ENCODE results near the gene EFCAB11.

Gene EFCAB11

GRCh38 chr14:89983375-89983774 lies 28.8 kb upstream of the EFCAB11 start:
- Histone ChIP-seq H3K27me3 (ENCODE audit: low read depth, low read length) (no peaks in the 10 kb centered on the region), H3K4me3 (ENCODE audit: low read depth in 1 of 2, low read length in 2 of 2) (no peak overlapping the region), H3K4me1 (ENCODE audit: control insufficient read depth in 1 of 2, insufficient read depth in 2 of 2, low read length in 2 of 2) (no peaks in the 10 kb centered on the region), H3K27ac (ENCODE audit: low read length) (no peak overlapping the region), H3K9me3 (ENCODE audit: control insufficient read depth in 1 of 2, low read length in 2 of 2) (no peaks in the 10 kb centered on the region), H3K36me3 (ENCODE audit: control insufficient read depth in 1 of 2, insufficient read depth in 2 of 2, low read length in 2 of 2) (peaks cover 34 to 53% of the 10 kb centered on the region in 2 donors)

- no peaks in the 10 kb centered on the region for H3K9me3 ChIP-seq (ENCODE audit: control insufficient read depth in 1 of 2, low read length in 2 of 2)
- H3K36me3 ChIP-seq (ENCODE audit: control insufficient read depth in 1 of 2, insufficient read depth in 2 of 2, low read length in 2 of 2) = peaks cover 17 to 41% of the 10 kb centered on the region in 2 donors
- no peak overlapping the region for H3K4me3 ChIP-seq (ENCODE audit: low read depth in 1 of 2, low read length in 2 of 2)
- H3K27me3 ChIP-seq (ENCODE audit: low read depth, low read length) = no peaks in the 10 kb centered on the region
- no peak overlapping the region for H3K27ac ChIP-seq (ENCODE audit: low read length)
- no peaks in the 10 kb centered on the region for H3K4me1 ChIP-seq (ENCODE audit: control insufficient read depth in 1 of 2, insufficient read depth in 2 of 2, low read length in 2 of 2)
Measured at GRCh38 chr14:89978656-89979055, 24.1 kb upstream of the EFCAB11 start.

- Histone ChIP-seq H3K9me3 (ENCODE audit: control insufficient read depth in 1 of 2, low read length in 2 of 2) (no peaks in the 10 kb centered on the region), H3K4me1 (ENCODE audit: control insufficient read depth in 1 of 2, insufficient read depth in 2 of 2, low read length in 2 of 2) (no peaks in the 10 kb centered on the region), H3K27me3 (ENCODE audit: low read depth, low read length) (no peaks in the 10 kb centered on the region), H3K27ac (ENCODE audit: low read length) (no peak overlapping the region), H3K4me3 (ENCODE audit: low read depth in 1 of 2, low read length in 2 of 2) (no peak overlapping the region), H3K36me3 (ENCODE audit: control insufficient read depth in 1 of 2, insufficient read depth in 2 of 2, low read length in 2 of 2) (peaks cover 18 to 34% of the 10 kb centered on the region in 2 donors)
Measured at GRCh38 chr14:89977668-89978067, 23.1 kb upstream of the EFCAB11 start.

- no peaks in the 10 kb centered on the region for H3K27me3 ChIP-seq (ENCODE audit: low read depth, low read length)
- no peak overlapping the region for H3K4me3 ChIP-seq (ENCODE audit: low read depth in 1 of 2, low read length in 2 of 2)
- H3K4me1 ChIP-seq (ENCODE audit: control insufficient read depth in 1 of 2, insufficient read depth in 2 of 2, low read length in 2 of 2) = no peaks in the 10 kb centered on the region
- no peak overlapping the region for H3K27ac ChIP-seq (ENCODE audit: low read length)
- no peaks in the 10 kb centered on the region for H3K9me3 ChIP-seq (ENCODE audit: control insufficient read depth in 1 of 2, low read length in 2 of 2)
- H3K36me3 ChIP-seq (ENCODE audit: control insufficient read depth in 1 of 2, insufficient read depth in 2 of 2, low read length in 2 of 2) = peaks cover 21 to 42% of the 10 kb centered on the region in 2 donors
Measured at GRCh38 chr14:89973234-89973823, 18.8 kb upstream of the EFCAB11 start.

- no peaks in the 10 kb centered on the region for H3K9me3 ChIP-seq (ENCODE audit: control insufficient read depth in 1 of 2, low read length in 2 of 2)
- H3K4me1 ChIP-seq (ENCODE audit: control insufficient read depth in 1 of 2, insufficient read depth in 2 of 2, low read length in 2 of 2) = no peaks in the 10 kb centered on the region
- no peak overlapping the region for H3K27ac ChIP-seq (ENCODE audit: low read length)
- no peaks in the 10 kb centered on the region for H3K27me3 ChIP-seq (ENCODE audit: low read depth, low read length)
- H3K4me3 ChIP-seq (ENCODE audit: low read depth in 1 of 2, low read length in 2 of 2) = no peak overlapping the region
- H3K36me3 ChIP-seq (ENCODE audit: control insufficient read depth in 1 of 2, insufficient read depth in 2 of 2, low read length in 2 of 2) = peaks cover 32 to 42% of the 10 kb centered on the region in 2 donors
Measured at GRCh38 chr14:89965839-89966238, 11.3 kb upstream of the EFCAB11 start.

- H3K36me3 ChIP-seq (ENCODE audit: control insufficient read depth in 1 of 2, insufficient read depth in 2 of 2, low read length in 2 of 2) = peaks cover 31 to 32% of the 10 kb centered on the region in 2 donors
- H3K9me3 ChIP-seq (ENCODE audit: control insufficient read depth in 1 of 2, low read length in 2 of 2) = no peaks in the 10 kb centered on the region
- no peak overlapping the region for H3K4me3 ChIP-seq (ENCODE audit: low read depth in 1 of 2, low read length in 2 of 2)
- no peaks in the 10 kb centered on the region for H3K27me3 ChIP-seq (ENCODE audit: low read depth, low read length)
- H3K27ac ChIP-seq (ENCODE audit: low read length) = no peak overlapping the region
- no peaks in the 10 kb centered on the region for H3K4me1 ChIP-seq (ENCODE audit: control insufficient read depth in 1 of 2, insufficient read depth in 2 of 2, low read length in 2 of 2)
Measured at GRCh38 chr14:89963288-89963978, 8.9 kb upstream of the EFCAB11 start.

- Histone ChIP-seq H3K4me3 (ENCODE audit: low read depth in 1 of 2, low read length in 2 of 2) (no peak overlapping the region), H3K4me1 (ENCODE audit: control insufficient read depth in 1 of 2, insufficient read depth in 2 of 2, low read length in 2 of 2) (peaks cover 3 to 10% of the 10 kb centered on the region in 2 donors), H3K27ac (ENCODE audit: low read length) (no peak overlapping the region), H3K9me3 (ENCODE audit: control insufficient read depth in 1 of 2, low read length in 2 of 2) (no peaks in the 10 kb centered on the region), H3K27me3 (ENCODE audit: low read depth, low read length) (no peaks in the 10 kb centered on the region), H3K36me3 (ENCODE audit: control insufficient read depth in 1 of 2, insufficient read depth in 2 of 2, low read length in 2 of 2) (peaks cover 19 to 24% of the 10 kb centered on the region in 2 donors)
Measured at GRCh38 chr14:89960914-89961313, 6.4 kb upstream of the EFCAB11 start.

- Histone ChIP-seq H3K36me3 (ENCODE audit: control insufficient read depth in 1 of 2, insufficient read depth in 2 of 2, low read length in 2 of 2) (peaks cover 19% of the 10 kb centered on the region in 2 donors), H3K9me3 (ENCODE audit: control insufficient read depth in 1 of 2, low read length in 2 of 2) (no peaks in the 10 kb centered on the region)
Measured at GRCh38 chr14:89959853-89960445, 5.4 kb upstream of the EFCAB11 start.

GRCh38 chr14:89958966-89959365 lies 4.4 kb upstream of the EFCAB11 start:
- H3K27me3 ChIP-seq (ENCODE audit: low read depth, low read length) = no peaks in the 10 kb centered on the region
- H3K4me1 ChIP-seq (ENCODE audit: control insufficient read depth in 1 of 2, insufficient read depth in 2 of 2, low read length in 2 of 2) = peaks cover 4 to 14% of the 10 kb centered on the region in 2 donors
- no peaks in the 10 kb centered on the region for H3K9me3 ChIP-seq (ENCODE audit: control insufficient read depth in 1 of 2, low read length in 2 of 2)
- H3K4me3 ChIP-seq (ENCODE audit: low read depth in 1 of 2, low read length in 2 of 2) = no peak overlapping the region
- peaks cover 10 to 15% of the 10 kb centered on the region in 2 donors for H3K36me3 ChIP-seq (ENCODE audit: control insufficient read depth in 1 of 2, insufficient read depth in 2 of 2, low read length in 2 of 2)
- no peak overlapping the region for H3K27ac ChIP-seq (ENCODE audit: low read length)

More at GRCh38 chr14:89959853-89960445, 5.4 kb upstream of the EFCAB11 start:
- Histone ChIP-seq H3K27me3 (ENCODE audit: low read depth, low read length) (no peaks in the 10 kb centered on the region), H3K4me3 (ENCODE audit: low read depth in 1 of 2, low read length in 2 of 2) (no peak overlapping the region), H3K27ac (ENCODE audit: low read length) (no peak overlapping the region), H3K4me1 (ENCODE audit: control insufficient read depth in 1 of 2, insufficient read depth in 2 of 2, low read length in 2 of 2) (peaks cover 3 to 10% of the 10 kb centered on the region in 2 donors)

- Histone ChIP-seq H3K36me3 (ENCODE audit: control insufficient read depth in 1 of 2, insufficient read depth in 2 of 2, low read length in 2 of 2) (peaks cover 0 to 8% of the 10 kb centered on the region in 2 donors), H3K4me3 (ENCODE audit: low read depth in 1 of 2, low read length in 2 of 2) (no peak overlapping the region), H3K9me3 (ENCODE audit: control insufficient read depth in 1 of 2, low read length in 2 of 2) (no peaks in the 10 kb centered on the region), H3K4me1 (ENCODE audit: control insufficient read depth in 1 of 2, insufficient read depth in 2 of 2, low read length in 2 of 2) (peaks cover 8 to 18% of the 10 kb centered on the region in 2 donors), H3K27ac (ENCODE audit: low read length) (no peak overlapping the region), H3K27me3 (ENCODE audit: low read depth, low read length) (no peaks in the 10 kb centered on the region)
Measured at GRCh38 chr14:89957791-89958190, 3.3 kb upstream of the EFCAB11 start.

GRCh38 chr14:89957376-89957775 lies 2.8 kb upstream of the EFCAB11 start:
- Histone ChIP-seq H3K36me3 (ENCODE audit: control insufficient read depth in 1 of 2, insufficient read depth in 2 of 2, low read length in 2 of 2) (peaks cover 0 to 8% of the 10 kb centered on the region in 2 donors), H3K4me1 (ENCODE audit: control insufficient read depth in 1 of 2, insufficient read depth in 2 of 2, low read length in 2 of 2) (peaks cover 8 to 18% of the 10 kb centered on the region in 2 donors), H3K4me3 (ENCODE audit: low read depth in 1 of 2, low read length in 2 of 2) (no peak overlapping the region), H3K27me3 (ENCODE audit: low read depth, low read length) (no peaks in the 10 kb centered on the region), H3K27ac (ENCODE audit: low read length) (no peak overlapping the region), H3K9me3 (ENCODE audit: control insufficient read depth in 1 of 2, low read length in 2 of 2) (no peaks in the 10 kb centered on the region)
